ENCODE data around the gene PLEK2. TPM values are rescaled to one million over a fixed set of nuclear protein-coding genes. Genes with fewer than 3 reads are reported as not detected.

PLEK2 gene
- total and polyA plus RNA-seq, 2 of the 13 experiments (the other 11 are each of a cell fraction or from before 2014, with no cell fraction given) = 0.26 to 1.5 TPM

DNA sequence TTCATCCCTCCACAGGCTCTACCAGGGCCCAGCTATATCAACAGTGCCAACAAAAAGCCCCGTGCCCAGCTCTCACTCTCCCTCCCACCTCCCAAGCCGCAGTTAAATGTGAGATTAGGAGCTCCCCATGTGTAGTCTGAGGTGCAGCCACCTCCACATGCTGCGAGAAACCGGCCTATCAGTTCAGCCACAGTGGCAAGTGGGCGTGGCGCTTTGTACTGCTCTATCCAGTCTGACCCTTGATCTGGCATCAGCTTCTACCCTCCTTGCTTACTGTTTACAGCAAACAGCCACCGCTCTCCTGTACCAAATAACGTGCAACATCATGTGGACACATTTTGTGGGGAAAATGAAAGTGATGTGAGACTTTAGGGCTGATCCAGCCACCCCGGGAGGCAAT is 1.7 kb downstream of the PLEK2 start:
- FAIRE-seq = no peak
- peak overlapping the region; percentile 36 for H3K4me2 ChIP-seq (ENCODE audit: low read depth, low read length)
- no peak overlapping the region for H3K9ac ChIP-seq (ENCODE audit: insufficient read depth, low read depth, low read length)
- CTCF ChIA-PET (ENCODE audit: low intra/inter-chr PET ratio, low total read pairs) = no interaction called here
- no peak for TF ChIP-seq FOXP1 (IDR thresholded peaks at IDR 0.05)
- peak; percentile 34; the same call in 1 of the 2 replicates for TF ChIP-seq FOXP1 (CRISPR knock-in tag; IDR thresholded peaks at IDR 0.05)
- TF ChIP-seq, protein P1, sequence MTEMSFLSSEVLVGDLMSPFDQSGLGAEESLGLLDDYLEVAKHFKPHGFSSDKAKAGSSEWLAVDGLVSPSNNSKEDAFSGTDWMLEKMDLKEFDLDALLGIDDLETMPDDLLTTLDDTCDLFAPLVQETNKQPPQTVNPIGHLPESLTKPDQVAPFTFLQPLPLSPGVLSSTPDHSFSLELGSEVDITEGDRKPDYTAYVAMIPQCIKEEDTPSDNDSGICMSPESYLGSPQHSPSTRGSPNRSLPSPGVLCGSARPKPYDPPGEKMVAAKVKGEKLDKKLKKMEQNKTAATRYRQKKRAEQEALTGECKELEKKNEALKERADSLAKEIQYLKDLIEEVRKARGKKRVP (CRISPR knock-in tag; IDR thresholded peaks at IDR 0.05) = no peak
- TF ChIP-seq SALL2 (CRISPR knock-in tag; IDR thresholded peaks at IDR 0.05) = no peak
- TF ChIP-seq ZSCAN29 (CRISPR knock-in tag; conservative IDR thresholded peaks at IDR 0.05) = no peak
- TF ChIP-seq NFRKB (IDR thresholded peaks at IDR 0.05) = no peak
- no peak for TF ChIP-seq ZNF362 (CRISPR knock-in tag; IDR thresholded peaks at IDR 0.05; ENCODE audit: borderline replicate concordance)
- TF ChIP-seq NR2F6 (IDR thresholded peaks at IDR 0.05) = no peak
- no peak for TF ChIP-seq NR2F6 (CRISPR knock-in tag; IDR thresholded peaks at IDR 0.05)
- in situ Hi-C loops (cut with HindIII; ENCODE audit: extremely low pct_ligation_motif_present, low pct_unique_long_range_greater_than_20kb) = no loop called here
- intact Hi-C loops (cut with micrococcal nuclease; ENCODE audit: unreplicated experiment) = no loop called here
- peaks cover 20% of the 10 kb centered on the region for H3K4me1 ChIP-seq (ENCODE audit: insufficient read depth, low read length)
- H3K9me3 ChIP-seq (ENCODE audit: low read length) = no peaks in the 10 kb centered on the region
- no peaks in the 10 kb centered on the region for H3K27me3 ChIP-seq (ENCODE audit: control insufficient read depth in 1 of 2, insufficient read depth in 2 of 2, low read length in 2 of 2)
- POLR2A ChIA-PET = no interaction called here
- H3K27ac ChIP-seq (ENCODE audit: extremely low read length, insufficient read depth, low read length) = no peak overlapping the region
- no peak overlapping the region for H3K4me3 ChIP-seq (replicated peaks in 1 of 3; ENCODE audit: insufficient read depth in 1 of 3, low read depth in 2 of 3, low read length in 3 of 3)
- no TSS peak for BruUV-seq (replicated peaks)
- peak; percentile 79 for ATAC-seq
- H3K79me2 ChIP-seq (ENCODE audit: insufficient read depth, low read length) = no peaks in the 10 kb centered on the region
- no peaks in the 10 kb centered on the region for H3K36me3 ChIP-seq (replicated peaks in 1 of 2; ENCODE audit: control insufficient read depth in 1 of 2, insufficient read depth in 2 of 2, low read length in 2 of 2)
- H2AFZ ChIP-seq (ENCODE audit: low read length) = no peak overlapping the region
- DNase-seq (ENCODE audit: low spot score) = no peak
- 42% methylated on average over 7 of the region's 9 CpGs for WGBS (ENCODE audit: low lambda C conversion rate)
- no peaks in the 10 kb centered on the region for H4K20me1 ChIP-seq (ENCODE audit: insufficient read depth, low read length)

DNA sequence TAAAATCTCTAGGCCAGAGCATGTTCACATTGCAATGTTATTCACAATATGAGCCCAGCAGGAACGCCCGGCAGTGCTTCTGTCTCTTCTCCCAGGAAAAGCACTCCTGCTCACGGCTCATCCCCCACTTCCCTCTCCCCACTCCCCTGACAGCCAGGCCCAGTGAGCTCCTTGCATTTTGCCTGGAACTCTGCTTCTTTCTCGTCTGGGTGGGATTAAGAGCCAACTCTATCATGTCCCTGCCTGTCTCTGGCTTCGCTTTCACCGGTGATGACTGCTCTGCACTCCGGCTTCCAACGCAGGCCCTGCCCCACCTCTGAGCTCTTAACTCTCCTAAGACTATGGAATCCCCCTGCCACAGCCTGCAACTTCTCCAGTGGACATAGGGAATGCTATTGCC is 2.5 kb downstream of the PLEK2 start:
- FAIRE-seq (no peak), ATAC-seq (peak; percentile 13; the same call in 2 of the 3 replicates), DNase-seq (ENCODE audit: low spot score) (no peak)
- H3K9me3 ChIP-seq (ENCODE audit: low read length) = no peaks in the 10 kb centered on the region
- H3K9ac ChIP-seq (ENCODE audit: insufficient read depth, low read depth, low read length) = no peak overlapping the region
- TF ChIP-seq ZNF260 (CRISPR knock-in tag; IDR thresholded peaks at IDR 0.05; ENCODE audit: borderline replicate concordance, low read depth) (no peak), POLR2A (IDR thresholded peaks at IDR 0.05; ENCODE audit: insufficient read depth in 1 of 2, low read depth in 2 of 2, low read length in 2 of 2) (no peak), ZNF484 (CRISPR knock-in tag; IDR thresholded peaks at IDR 0.05; ENCODE audit: borderline replicate concordance, low read depth) (no peak)
- TF ChIP-seq, protein P2, sequence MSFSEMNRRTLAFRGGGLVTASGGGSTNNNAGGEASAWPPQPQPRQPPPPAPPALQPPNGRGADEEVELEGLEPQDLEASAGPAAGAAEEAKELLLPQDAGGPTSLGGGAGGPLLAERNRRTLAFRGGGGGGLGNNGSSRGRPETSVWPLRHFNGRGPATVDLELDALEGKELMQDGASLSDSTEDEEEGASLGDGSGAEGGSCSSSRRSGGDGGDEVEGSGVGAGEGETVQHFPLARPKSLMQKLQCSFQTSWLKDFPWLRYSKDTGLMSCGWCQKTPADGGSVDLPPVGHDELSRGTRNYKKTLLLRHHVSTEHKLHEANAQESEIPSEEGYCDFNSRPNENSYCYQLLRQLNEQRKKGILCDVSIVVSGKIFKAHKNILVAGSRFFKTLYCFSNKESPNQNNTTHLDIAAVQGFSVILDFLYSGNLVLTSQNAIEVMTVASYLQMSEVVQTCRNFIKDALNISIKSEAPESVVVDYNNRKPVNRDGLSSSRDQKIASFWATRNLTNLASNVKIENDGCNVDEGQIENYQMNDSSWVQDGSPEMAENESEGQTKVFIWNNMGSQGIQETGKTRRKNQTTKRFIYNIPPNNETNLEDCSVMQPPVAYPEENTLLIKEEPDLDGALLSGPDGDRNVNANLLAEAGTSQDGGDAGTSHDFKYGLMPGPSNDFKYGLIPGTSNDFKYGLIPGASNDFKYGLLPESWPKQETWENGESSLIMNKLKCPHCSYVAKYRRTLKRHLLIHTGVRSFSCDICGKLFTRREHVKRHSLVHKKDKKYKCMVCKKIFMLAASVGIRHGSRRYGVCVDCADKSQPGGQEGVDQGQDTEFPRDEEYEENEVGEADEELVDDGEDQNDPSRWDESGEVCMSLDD (CRISPR knock-in tag; IDR thresholded peaks at IDR 0.05; ENCODE audit: borderline replicate concordance) = no peak
- TF ChIP-seq, protein P3, sequence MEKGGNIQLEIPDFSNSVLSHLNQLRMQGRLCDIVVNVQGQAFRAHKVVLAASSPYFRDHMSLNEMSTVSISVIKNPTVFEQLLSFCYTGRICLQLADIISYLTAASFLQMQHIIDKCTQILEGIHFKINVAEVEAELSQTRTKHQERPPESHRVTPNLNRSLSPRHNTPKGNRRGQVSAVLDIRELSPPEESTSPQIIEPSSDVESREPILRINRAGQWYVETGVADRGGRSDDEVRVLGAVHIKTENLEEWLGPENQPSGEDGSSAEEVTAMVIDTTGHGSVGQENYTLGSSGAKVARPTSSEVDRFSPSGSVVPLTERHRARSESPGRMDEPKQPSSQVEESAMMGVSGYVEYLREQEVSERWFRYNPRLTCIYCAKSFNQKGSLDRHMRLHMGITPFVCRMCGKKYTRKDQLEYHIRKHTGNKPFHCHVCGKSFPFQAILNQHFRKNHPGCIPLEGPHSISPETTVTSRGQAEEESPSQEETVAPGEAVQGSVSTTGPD (CRISPR knock-in tag; IDR thresholded peaks at IDR 0.05) = no peak
- POLR2A ChIA-PET = no interaction called here
- WGBS (ENCODE audit: low lambda C conversion rate) = 57% methylated on average over 8 of the region's 8 CpGs
- intact Hi-C loops (cut with micrococcal nuclease; ENCODE audit: unreplicated experiment) = no loop called here
- H3K27me3 ChIP-seq (ENCODE audit: control insufficient read depth in 1 of 2, insufficient read depth in 2 of 2, low read length in 2 of 2) = no peaks in the 10 kb centered on the region
- CTCF ChIA-PET (ENCODE audit: low intra/inter-chr PET ratio, low total read pairs) = no interaction called here
- no peak overlapping the region for H2AFZ ChIP-seq (ENCODE audit: low read length)
- no peaks in the 10 kb centered on the region for H3K79me2 ChIP-seq (ENCODE audit: insufficient read depth, low read length)
- H3K4me2 ChIP-seq (ENCODE audit: low read depth, low read length) = no peak overlapping the region
- peaks cover 20% of the 10 kb centered on the region for H3K4me1 ChIP-seq (ENCODE audit: insufficient read depth, low read length)
- in situ Hi-C loops (cut with HindIII; ENCODE audit: extremely low pct_ligation_motif_present, low pct_unique_long_range_greater_than_20kb) = no loop called here
- BruUV-seq (replicated peaks) = no TSS peak
- no peak overlapping the region for H3K4me3 ChIP-seq (replicated peaks in 1 of 3; ENCODE audit: insufficient read depth in 1 of 3, low read depth in 2 of 3, low read length in 3 of 3)
- no peaks in the 10 kb centered on the region for H4K20me1 ChIP-seq (ENCODE audit: insufficient read depth, low read length)
- no peak overlapping the region for H3K27ac ChIP-seq (ENCODE audit: extremely low read length, insufficient read depth, low read length)
- H3K36me3 ChIP-seq (replicated peaks in 1 of 2; ENCODE audit: control insufficient read depth in 1 of 2, insufficient read depth in 2 of 2, low read length in 2 of 2) = no peaks in the 10 kb centered on the region
